DMS153 treated with DMSO at 0.1 percent for 48 hours (cell line): ENCODE measurements around the gene TMCO4.
"Not testable (repeated sequence)": the region's sequence is repeated elsewhere in the genome, so short reads cannot be mapped to it uniquely, and the experiment has no call there.

Experiments
- DNase-seq: peaks from one replicate; lab custom pipeline; 2025; ENCODE audit not compliant: unreplicated experiment; lab: John Stamatoyannopoulos, UW

TMCO4 gene

DNA sequence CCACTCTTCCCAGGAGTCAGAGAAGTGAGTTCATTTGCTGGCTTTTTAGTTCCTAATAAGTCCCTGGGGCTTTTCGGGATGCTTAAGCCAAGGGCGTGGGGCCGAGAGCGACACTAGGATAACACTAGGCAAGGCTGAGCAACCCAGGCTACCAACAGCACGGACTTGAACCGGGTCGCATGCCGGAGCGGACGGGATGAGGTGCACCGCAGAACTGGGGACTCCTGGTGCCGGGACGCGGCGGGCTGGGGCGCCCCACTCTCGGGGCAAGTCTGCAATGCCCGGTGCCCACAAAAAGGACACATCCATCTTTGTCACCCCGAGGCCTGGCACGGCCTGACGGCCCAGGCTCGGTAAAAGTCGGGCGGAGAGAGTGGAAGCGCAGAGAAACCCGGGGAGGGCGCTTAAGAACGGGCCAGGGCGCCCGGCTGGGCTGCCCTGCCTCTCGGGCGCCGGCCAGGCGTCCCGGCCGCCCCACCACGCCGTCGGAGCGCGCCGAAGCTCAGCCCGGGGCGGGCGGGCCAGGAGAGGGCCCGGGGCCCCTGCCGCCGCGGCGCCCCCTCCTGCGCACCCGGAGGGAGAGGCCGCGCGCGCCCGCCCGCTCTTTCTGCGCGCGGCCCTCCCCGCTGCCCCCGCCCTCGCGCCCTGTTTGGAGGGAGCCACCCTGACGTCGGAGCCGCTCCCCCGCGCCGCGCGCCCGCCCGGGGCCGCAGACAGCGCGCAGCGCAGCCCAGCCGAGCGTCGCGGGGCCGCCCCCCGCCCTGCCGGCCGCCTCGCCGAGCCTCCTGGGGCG is 155.9 kb downstream of the TMCO4 start, which contains the start of gene NBL1:
NBL1 (plus strand) TSS at position 710 of the 793 bp plus-strand sequence. CDS start 10,720 bp downstream, outside the sequence.
- DNase-seq, result no peak

DNA sequence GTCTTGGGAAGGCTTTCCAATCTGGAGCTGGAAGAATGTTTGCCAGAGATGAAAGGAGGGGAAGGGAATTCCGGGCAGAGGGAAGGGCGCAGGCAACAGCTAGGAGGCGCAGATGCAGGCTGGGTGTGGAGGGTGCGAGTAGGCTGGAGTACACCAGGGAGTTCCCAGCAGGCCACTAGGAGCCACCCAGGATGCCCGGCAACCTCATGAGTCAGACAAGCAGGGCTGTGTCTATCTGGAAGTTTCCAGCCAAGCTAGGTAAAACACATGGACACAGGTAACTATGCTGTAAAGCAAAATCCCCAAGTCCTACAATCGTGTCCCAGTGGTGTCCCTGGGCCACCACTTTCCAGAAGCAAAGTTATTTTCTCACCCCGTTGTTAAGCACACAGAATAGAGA is 156.6 kb downstream of the TMCO4 start:
- peak; percentile 30 for DNase-seq

DNA sequence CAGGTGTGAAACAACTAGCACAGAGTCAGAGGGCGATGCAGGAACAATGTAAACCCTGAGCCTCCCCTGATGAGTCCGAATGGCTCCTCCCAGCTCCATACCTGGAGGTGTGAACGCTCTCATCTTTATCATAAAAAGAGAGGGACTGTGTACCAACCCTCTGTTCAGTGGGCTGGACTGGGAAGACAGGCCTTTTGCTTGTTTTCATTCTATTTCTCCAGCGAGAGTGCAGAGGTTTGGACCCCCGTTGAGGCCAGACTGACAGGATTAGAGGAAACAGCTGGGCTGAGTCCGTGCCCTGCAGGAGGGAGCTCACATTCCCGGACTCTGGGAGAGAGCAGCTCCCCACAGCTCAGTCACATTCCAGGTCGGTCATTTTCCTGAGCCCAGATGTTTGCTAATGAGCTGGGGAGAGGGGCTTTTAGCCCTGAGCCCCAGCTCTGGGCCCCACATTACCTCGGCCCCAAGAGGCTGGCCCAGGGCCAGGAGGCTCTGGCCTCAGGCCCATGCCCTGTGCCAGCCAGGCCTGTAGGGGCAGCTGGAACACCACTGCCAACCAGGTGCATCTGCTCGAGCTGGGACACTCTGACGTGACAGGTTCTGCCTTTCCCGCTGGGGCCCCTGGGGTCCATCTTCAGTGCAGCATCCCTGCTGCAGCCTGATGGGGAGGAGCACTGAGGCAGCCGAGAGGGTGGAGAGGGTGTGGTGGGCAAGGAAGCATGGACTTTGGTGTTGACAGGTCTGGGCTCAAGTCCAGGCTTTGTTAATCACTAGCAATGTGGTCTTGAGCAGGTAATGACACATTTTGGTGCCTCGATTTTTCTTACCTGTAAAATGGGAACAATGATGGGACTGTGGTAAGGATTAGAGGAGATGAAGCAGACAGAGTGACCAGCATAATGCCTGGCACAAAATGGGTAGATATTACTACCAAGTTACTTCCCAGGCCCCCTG is 159.1 kb downstream of the TMCO4 start:
- no peak for DNase-seq

DNA sequence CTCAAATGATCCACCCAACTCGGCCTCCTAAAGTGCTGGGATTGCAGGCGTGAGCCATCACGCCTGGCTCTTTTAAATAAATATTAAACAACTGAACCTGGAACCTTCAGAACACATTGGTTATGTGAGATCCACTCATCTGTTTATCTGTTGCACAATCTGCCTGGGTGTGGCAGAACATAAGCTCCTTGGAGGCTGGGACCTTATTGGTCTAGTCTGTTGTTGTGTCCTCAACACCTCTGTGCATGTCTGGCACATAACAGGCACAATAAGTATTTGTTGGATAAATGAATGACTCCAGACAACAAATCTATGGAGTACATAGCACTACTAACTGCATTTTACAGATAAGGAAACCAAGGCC is 159.7 kb downstream of the TMCO4 start:
- no peak for DNase-seq

DNA sequence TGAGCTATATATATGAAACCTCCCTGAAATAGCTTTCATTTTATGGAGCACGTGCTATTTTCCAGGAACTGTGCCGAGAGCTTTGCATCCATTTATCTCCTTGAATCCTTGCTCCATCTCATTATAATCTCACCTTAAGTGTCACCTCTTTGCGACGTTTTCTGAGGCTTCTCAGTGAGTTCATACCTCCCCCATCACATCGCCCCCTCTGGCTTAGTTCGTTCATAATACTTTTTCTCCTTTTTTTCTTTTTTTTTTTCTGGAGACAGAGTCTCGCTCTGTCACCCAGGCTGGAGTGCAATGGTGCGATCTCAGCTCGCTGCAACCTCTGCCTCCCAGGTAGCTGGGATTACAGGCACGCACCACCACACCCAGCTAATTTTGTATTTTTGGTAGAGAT is 160.5 kb downstream of the TMCO4 start:
- DNase-seq, result not testable (repeated sequence)

DNA sequence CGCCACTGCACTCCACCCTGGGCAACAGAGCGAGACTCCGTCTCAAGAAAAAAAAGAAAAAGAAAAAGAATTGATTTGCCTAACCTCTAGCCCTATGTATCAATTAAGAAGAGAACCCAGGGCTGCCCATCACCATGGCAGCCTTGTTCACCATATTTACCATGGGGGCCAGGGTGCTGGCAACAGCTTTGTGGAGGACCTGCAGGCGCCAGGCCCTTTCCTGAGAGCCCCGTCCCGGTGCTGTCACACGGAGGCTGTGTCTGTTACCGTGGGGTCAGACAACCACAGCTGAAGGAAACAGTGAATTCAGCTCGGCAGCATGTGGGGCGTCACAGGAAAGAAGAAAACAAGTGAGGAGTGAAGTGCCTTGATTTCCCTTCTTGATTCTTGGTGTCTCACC is 162.1 kb downstream of the TMCO4 start:
- no peak for DNase-seq

DNA sequence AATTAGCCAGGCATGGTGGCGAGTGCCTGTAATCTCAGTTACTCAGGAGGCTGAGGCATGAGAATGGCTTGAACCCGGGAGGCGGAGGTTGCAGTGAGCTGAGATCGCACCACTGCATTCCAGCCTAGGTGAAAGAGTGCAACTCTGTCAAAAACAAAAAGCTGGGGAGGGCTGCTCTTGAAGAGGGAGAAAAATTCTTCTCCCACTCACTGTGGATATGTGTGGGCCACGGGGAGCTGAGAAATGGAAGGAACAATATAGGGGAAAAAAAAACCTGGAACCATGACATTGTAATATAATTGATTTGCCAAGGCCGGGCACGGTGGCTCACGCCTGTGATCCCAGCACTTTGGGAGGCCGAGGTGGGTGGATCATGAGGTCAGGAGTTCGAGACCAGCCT is 163.0 kb downstream of the TMCO4 start:
- DNase-seq, result not testable (repeated sequence)

DNA sequence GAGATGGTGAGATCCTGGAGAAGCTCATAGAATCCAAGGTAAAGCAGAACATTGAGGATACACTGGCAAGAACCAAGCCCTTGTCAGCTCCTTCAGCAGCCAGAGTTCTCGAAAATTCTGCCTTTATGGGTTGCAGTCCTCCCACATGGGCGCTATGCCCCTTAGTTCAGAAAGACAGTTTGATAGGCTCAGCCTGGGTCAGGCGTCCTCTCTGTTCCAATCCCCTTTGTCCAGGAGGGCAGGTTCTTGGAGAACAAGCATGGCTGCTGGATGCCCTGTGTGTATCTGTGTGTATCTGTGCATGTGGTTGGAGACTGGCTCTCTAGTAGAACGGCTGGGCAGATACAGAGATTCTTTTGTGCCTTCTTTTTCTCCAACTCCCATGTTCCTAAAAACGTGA is 163.7 kb downstream of the TMCO4 start:
- DNase-seq, result no peak

DNA sequence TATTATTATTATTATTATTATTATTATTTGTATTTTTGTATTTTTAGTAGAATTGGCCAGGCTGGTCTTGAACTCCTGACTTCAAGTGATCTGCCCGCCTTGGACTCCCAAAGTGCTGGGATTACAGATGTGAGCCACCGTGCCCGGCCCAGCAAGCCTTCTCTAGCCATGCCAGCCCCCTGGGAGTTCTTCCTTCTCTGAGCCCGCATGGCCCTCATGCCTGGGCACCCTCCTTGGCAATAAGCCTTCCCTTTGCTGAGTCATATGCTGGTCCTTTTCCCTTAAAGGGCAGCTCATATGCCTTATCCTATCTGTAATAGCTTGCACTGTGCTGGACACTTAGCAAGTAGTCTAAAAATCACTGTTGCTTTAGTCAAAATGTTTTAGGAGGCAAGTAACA is 164.1 kb downstream of the TMCO4 start:
- DNase-seq, result no peak

DNA sequence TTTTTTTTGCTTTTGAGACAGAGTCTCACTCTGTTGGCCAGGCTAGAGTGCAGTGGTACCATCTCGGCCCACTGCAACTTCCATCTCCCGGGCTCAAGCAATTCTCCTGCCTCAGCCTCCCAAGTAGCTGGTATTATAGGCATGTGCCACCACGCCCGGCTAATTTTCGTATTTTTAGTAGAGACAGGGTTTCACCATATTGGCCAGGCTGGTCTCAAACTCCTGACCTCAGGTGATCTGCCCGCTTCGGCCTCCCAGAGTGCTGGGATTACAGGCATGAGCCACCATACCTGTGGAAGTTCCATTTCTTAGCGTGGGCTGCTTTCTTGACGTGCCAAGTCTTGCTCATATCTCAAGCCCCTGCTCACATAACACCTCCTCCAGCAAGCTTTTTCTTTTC is 164.7 kb downstream of the TMCO4 start:
- not testable (repeated sequence) for DNase-seq

DNA sequence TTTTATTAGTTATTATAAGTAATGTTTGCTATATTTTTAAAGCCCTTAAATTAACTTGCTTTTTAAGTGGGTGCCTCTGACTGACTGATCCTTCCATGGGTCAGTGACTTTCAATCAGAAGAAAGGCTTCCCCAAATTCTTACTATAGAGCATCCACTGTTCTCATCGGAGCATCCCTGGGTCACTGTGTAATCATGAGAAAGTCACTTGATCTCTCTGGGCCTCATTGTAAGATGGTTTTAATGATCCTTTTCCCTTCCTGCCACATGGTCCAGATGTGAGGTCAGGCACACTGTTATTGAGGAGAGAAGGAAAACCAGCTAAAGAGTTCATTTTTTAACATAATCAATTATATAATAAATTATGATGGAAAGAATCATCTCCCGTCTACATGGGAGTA is 166.6 kb downstream of the TMCO4 start:
- no peak for DNase-seq
